Stimulated activated CD4-positive, alpha-beta T cell treated with anti-CD3 and anti-CD28 coated beads, Interleukin-4, amount 100 ng/mL, for 4 hours (primary cell): Measurements from ENCODE around the gene HOMER2.
"Not testable (repeated sequence)": the region's sequence is repeated elsewhere in the genome, so short reads cannot be mapped to it uniquely, and the experiment has no call there.

Source experiments
- DNase-seq, 2 experiments: peaks; one replicate each; pipeline ENCODE4 v3.0.0-alpha.2; 2020

HOMER2 gene

DNA sequence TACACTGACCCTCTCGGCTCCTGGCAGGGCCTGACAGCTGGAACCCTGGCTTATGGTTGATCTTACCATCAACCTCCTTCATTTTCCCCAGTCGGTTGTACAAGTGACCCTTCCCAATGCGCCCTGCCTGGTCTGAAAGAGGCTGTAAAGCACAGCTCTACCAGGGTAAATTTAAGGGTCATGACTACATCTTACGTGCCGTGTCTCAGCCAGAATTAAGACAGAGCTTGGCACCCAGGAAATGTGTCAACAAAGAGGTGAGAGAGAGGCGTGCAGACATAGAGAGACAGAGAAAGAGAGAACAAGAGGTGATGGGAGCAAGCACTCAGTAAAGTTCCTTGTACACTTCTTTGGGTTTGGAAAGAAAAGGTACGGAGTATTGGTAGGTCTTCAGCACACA is 28.8 kb downstream of the HOMER2 start:
- no peak for DNase-seq

GRCh38 chr15:82922737-82923136 is 29.8 kb downstream of the HOMER2 start:
- DNase-seq: no peak

DNA sequence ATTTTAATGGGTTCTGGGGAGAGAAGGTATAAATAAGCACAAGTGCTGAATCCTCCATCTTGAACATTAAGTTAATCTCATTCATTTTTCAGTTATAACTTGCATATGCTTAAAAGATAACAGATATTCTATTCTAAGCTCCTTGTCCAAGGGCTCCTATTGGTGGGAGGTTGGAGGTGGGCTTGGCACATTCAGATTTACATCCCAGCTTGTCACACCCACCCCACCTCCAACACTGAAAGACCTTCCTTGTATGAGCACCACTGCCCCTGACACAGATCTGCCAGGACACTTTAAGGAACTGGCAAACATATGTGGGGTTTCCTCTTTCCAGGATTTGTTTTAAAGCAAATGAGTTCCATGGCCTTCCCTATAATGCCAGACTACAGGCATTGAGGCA is 30.6 kb downstream of the HOMER2 start:
- DNase-seq: no peak

- no peak for DNase-seq
Measured at GRCh38 chr15:82921242-82921641, 31.3 kb downstream of the HOMER2 start.

DNA sequence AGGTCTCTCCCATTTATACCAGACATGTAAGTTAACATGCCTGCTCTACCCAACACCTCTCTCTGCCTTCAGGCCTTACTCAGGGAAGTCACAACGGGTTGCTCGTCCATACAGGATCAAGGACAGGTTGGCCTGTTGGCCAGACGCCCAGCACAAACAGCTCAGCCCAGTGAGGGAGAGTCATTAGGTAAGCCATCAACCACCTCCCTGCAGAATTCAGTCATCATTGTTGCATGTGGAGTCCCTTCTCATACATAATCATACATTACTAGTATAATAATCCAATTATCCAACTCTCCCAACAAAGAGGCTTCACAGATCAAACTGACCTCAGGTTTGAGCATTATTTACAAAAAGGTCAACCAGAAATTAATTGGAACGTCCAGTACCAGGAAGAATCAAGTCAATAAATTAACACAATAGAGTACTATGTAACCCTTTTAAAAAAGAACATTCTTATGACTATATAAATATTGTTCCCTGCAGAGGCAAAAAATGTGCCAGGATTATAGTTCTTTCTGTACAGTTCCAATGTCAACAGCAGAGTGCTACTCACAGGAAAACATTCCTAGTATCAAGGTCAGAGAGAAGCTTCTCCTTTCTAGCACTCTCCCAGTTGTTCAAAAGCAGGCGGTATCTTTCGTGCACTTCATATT is 33.2 kb downstream of the HOMER2 start:
- no peak for DNase-seq

DNA sequence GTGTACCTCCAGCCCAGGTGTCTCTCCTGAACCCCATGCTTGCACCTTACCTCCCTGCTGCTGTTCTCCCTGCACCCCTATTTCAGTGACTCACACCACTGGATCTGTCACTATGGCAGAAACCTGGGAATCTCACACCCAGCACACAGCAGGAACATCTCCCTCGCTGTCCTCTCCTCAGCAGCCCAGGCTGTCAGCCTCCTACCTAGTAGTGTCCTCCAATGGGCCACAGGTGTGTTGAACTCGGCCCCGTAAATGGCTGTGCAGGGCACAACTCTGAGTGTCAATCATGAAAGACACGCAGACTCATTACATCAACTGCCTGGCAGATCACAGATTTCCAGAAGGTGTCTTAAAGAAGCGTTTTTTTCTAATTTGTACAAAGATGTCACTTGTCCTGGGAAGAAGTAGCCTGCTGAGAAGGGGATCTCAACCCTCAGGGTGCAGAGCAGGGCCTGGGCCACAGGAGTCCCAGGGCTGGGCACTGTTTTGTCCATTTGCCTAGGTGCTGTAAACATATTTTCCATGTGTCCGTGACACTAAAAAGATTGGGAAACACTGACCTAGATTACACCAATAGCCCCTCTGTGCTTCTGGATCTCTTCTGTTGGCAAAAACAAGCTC is 33.8 kb downstream of the HOMER2 start:
- DNase-seq: no peak

GRCh38 chr15:82918162-82918561 is 34.4 kb downstream of the HOMER2 start:
- no peak for DNase-seq

DNA sequence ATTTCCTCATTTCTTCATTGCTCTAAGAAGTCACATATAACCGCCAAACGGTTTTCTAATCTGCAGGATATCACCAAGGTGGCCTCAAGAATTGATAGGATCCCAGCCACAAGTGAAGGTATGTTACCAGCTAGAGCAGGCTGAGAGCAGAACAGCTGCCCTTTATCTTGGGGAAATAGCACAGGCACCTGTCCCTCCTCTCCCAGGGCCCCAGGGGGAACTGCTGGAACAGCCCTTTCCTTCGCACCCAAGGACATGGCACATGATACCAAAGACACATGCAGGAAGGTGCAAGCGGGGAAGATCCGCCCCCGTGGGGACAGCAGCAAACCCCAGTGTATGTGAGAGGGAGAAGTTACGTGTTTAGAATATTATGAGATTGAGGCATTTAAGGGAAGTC is 35.3 kb downstream of the HOMER2 start:
- DNase-seq: no peak

GRCh38 chr15:82916161-82916952 is 36.2 kb downstream of the HOMER2 start:
- no peak for DNase-seq

- DNase-seq: no peak
Measured at GRCh38 chr15:82914396-82914795, 38.1 kb downstream of the HOMER2 start.

GRCh38 chr15:82911458-82911857 is 41.1 kb downstream of the HOMER2 start:
- DNase-seq: no peak

- no peak for DNase-seq
Measured at GRCh38 chr15:82910721-82911120, 41.8 kb downstream of the HOMER2 start.

- DNase-seq: no peak
Measured at GRCh38 chr15:82909080-82909815, 43.3 kb downstream of the HOMER2 start.

GRCh38 chr15:82907350-82907749 is 45.2 kb downstream of the HOMER2 start:
- no peak for DNase-seq

DNA sequence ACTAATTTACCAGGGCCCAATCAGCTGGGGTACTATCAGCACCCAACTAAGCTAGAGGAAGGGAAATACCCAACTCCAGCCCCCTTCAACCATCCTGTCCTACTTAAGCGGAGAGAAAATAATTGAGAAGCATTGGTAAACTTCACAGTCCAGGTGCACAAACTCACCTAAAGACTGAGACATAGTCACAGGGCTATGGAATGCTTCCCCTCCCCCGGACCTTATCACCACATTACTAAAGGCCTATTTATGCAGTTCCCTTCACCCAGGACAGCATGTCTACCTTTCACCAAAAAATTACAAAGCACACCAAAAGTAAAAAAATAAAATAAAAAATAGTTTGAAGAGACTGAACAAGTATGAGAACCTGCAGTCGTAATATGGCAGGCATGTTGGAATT is 47.9 kb downstream of the HOMER2 start:
- DNase-seq: no peak

- no peak for DNase-seq
Measured at GRCh38 chr15:82903511-82903910, 49.0 kb downstream of the HOMER2 start.

DNA sequence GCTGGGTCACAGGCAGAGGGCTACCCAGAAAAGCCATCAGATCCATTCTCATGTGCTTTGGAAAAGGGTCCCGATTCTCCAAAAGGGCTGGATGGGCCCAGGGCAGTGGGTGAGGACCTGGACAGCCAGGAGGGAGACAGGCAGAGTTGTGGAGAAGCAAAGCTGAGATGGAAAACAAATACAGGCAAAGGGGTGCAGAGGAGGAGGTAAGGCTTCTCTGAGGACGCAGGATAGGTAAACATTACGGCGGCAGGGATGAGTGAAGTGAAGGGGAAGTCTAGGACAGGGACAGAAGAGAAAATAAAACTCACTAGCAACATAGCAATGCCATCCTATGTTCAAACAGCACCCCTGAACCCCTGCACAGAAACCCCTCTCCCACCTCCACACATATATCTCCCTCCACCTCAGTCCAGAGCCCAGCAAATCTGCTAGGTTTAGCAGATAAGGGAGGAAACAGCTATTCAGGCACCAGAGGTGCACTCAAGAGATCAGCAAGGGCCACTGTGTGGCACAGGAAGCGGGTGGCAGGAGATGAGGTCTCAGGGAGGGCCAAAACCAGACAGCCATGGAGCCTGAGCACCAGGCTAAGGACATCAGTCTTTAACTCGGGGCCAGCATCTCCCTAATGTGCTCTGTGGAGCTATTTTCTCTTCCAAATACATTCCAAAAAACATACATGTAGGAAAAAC is 51.3 kb downstream of the HOMER2 start:
- DNase-seq: no peak

- DNase-seq: no peak
Measured at GRCh38 chr15:82900511-82901060, 51.9 kb downstream of the HOMER2 start.

DNA sequence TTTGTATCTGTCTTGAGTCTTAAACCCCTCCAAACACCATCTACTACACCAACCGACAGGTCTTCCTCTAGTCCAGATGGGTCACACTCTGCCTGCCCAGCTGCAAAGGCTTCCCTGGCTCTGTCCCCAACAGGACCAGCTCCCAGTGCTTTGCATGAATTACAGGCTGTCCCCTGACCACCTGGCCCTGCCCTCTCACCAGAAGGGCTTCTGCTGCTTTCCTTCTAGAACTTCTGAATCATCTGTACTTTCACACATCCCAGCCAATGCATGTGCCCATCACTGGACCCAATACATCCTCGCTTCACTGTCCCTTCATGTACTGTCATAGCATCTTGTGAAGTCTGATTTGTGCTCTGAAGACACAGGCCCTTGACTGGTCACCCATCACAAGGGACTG is 53.6 kb downstream of the HOMER2 start:
- DNase-seq: no peak

DNA sequence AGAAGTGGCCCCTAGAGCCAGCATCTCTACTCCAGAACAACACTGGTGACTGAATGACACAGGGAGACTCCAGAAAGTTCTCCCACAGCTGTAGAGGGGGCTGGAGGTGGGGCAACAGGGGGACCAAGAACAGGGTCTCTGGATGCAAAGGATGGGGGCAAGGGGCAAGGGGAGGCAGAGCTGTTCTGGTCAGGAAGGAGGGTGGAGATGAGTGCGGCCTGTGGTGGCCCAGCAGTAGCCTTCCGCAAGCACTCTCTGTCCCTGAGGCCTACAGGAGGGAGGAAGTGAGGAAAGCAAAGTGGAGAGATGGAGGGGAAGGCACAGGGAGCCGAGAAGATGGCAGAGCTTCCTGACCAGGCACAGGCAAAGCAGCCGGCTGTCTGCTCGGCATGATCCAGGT is 56.5 kb downstream of the HOMER2 start:
- DNase-seq: no peak

GRCh38 chr15:82894971-82895520 is 57.5 kb downstream of the HOMER2 start:
- no peak for DNase-seq

DNA sequence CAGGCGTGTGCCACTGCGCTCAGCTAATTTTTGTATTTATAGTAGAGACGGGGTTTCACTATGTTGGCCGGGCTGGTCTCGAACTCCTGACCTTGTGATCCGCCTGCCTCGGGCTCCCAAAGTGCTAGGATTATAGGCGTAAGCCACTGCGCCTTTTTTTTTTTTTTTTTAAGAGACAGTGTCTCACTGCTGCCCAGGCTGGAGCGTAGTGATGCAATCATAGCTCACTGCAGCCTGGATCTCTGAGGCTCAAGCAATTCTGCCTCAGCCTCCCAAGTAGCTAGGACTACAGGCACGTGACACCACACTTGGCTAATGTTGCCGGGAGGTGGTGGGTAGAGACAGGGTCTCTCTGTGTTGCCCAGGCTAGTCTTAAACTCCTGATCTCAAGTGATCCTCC is 59.0 kb downstream of the HOMER2 start:
- DNase-seq: not testable (repeated sequence)
